ENCODE results near the gene FOSL2. TPM values are rescaled to one million over a fixed set of nuclear protein-coding genes. Genes with fewer than 3 reads are reported as not detected.

Gene FOSL2
- total RNA-seq, 2 donors from 2014 or later: 1.4 to 3.8 TPM

DNA sequence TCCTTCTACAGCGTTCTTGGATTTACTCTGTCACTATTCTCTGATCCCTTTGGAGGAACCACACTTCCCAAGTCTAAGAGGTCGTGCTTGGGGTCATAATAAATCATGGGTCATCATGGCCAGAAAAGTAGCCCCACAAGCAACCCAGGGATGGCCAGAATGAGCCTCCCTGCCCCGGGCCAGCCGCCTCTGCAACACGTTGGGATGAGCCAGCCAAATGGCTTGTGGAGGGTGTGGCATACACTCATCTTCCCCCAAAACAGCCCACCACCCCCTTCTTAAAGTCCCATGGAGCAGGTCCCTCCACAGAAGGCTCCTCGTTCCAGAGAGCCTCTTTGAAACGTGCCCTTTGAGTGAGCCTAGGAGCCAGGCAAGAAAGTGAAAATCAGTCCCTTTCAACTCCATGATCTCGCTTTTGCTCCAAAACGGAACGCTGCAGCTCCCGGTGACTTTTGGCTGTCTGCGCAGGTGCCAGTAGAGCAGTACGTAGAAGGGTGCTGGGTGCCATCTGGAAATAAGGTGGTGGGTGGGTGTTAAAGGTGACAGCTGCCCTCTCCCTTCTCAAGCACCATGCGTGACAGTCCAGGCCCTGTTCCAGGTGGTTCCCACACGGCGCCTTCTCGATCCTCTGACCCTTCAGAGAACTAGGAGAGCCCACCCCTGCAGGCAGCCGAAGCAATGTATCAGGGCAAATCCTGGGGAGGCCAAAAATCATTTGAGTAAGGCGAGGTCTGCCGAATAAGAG lies 48.5 kb upstream of the FOSL2 start:
- Mint-ChIP-seq H3K27me3 (ENCODE audit: insufficient read depth) (no peaks in the 10 kb centered on the region), H3K4me1 (peaks cover 14% of the 10 kb centered on the region), H3K4me3 (no peak overlapping the region), H3K9me3 (no peaks in the 10 kb centered on the region), H3K27ac (no peak overlapping the region), H3K36me3 (ENCODE audit: low read depth) (no peaks in the 10 kb centered on the region)
- H3K27ac ChIP-seq (ENCODE audit: low read depth, low read length): no peak overlapping the region
- no peak overlapping the region for H3K9ac ChIP-seq (ENCODE audit: extremely low read depth, low read length, poor library complexity, severe bottlenecking)
- TF ChIP-seq, protein P1, sequence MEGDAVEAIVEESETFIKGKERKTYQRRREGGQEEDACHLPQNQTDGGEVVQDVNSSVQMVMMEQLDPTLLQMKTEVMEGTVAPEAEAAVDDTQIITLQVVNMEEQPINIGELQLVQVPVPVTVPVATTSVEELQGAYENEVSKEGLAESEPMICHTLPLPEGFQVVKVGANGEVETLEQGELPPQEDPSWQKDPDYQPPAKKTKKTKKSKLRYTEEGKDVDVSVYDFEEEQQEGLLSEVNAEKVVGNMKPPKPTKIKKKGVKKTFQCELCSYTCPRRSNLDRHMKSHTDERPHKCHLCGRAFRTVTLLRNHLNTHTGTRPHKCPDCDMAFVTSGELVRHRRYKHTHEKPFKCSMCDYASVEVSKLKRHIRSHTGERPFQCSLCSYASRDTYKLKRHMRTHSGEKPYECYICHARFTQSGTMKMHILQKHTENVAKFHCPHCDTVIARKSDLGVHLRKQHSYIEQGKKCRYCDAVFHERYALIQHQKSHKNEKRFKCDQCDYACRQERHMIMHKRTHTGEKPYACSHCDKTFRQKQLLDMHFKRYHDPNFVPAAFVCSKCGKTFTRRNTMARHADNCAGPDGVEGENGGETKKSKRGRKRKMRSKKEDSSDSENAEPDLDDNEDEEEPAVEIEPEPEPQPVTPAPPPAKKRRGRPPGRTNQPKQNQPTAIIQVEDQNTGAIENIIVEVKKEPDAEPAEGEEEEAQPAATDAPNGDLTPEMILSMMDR (conservative IDR thresholded peaks at IDR 0.05): no peak
- 90 to 96% methylated on average over 16 to 20 of the region's 20 CpGs for WGBS, 2 experiments (ENCODE audit: insufficient coverage in 1 of 2, insufficient read length in 1 of 2)
- H3K4me3 ChIP-seq (ENCODE audit: low read length): no peak overlapping the region
- no peaks in the 10 kb centered on the region for H3K27me3 ChIP-seq (ENCODE audit: control insufficient read depth, insufficient read depth, low read length, poor library complexity, severe bottlenecking)
- no peak for DNase-seq
- H3K9me3 ChIP-seq (ENCODE audit: control insufficient read depth, low read length): no peaks in the 10 kb centered on the region
- peaks cover under 1% of the 10 kb centered on the region for H3K4me1 ChIP-seq (ENCODE audit: control insufficient read depth, insufficient read depth, low read length)
- no peaks in the 10 kb centered on the region for H3K36me3 ChIP-seq (ENCODE audit: control insufficient read depth, insufficient read depth, low read length)

DNA sequence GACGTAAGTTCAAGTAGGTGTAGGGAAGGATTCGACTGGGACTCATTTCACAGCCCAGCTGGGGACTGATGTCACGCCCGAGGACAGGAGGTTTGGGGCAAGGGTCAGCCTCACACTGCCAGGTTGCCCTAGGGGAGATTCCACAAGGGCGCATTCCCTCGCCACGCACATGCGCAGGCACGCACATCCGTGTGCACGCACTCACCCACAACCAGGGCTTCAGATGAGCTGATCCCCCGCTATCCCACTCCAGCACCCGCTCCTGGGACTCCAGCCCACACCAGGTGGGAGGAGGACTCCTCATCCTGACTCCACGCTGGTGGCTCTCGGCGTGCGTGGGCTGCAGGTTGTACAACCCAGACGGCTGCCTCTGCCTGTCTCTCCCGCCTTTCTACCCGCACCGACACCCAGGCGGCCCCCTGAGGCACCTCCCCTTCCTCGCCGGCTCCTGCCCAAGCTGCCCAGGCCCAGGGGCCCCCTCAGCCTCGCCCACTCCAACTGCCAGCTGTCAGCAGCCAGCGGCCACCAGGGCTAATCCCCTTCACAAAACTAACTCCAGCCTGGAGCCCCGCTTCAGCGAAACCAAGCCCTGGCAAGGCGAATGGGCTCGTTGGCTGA lies 47.8 kb upstream of the FOSL2 start:
- Histone ChIP-seq H3K36me3 (ENCODE audit: control insufficient read depth, insufficient read depth, low read length) (no peaks in the 10 kb centered on the region), H3K4me1 (ENCODE audit: control insufficient read depth, insufficient read depth, low read length) (no peaks in the 10 kb centered on the region), H3K9ac (ENCODE audit: extremely low read depth, low read length, poor library complexity, severe bottlenecking) (no peak overlapping the region), H3K4me3 (ENCODE audit: low read length) (no peak overlapping the region), H3K9me3 (ENCODE audit: control insufficient read depth, low read length) (no peaks in the 10 kb centered on the region), H3K27me3 (ENCODE audit: control insufficient read depth, insufficient read depth, low read length, poor library complexity, severe bottlenecking) (no peaks in the 10 kb centered on the region), H3K27ac (ENCODE audit: low read depth, low read length) (no peak overlapping the region)
- no peak for DNase-seq
- H3K27me3 Mint-ChIP-seq (ENCODE audit: insufficient read depth): no peaks in the 10 kb centered on the region
- H3K4me3 Mint-ChIP-seq: no peak overlapping the region
- TF ChIP-seq, protein P1 (conservative IDR thresholded peaks at IDR 0.05): no peak
- H3K9me3 Mint-ChIP-seq: no peaks in the 10 kb centered on the region
- peaks cover 12% of the 10 kb centered on the region for H3K4me1 Mint-ChIP-seq
- WGBS, 2 experiments (ENCODE audit: insufficient coverage in 1 of 2, insufficient read length in 1 of 2): 91% methylated on average over 15 to 30 of the region's 30 CpGs
- H3K36me3 Mint-ChIP-seq (ENCODE audit: low read depth): no peaks in the 10 kb centered on the region
- no peak overlapping the region for H3K27ac Mint-ChIP-seq

- Histone ChIP-seq H3K4me1 (ENCODE audit: control insufficient read depth, insufficient read depth, low read length) (no peaks in the 10 kb centered on the region), H3K27ac (ENCODE audit: low read depth, low read length) (no peak overlapping the region), H3K9me3 (ENCODE audit: control insufficient read depth, low read length) (no peaks in the 10 kb centered on the region), H3K27me3 (ENCODE audit: control insufficient read depth, insufficient read depth, low read length, poor library complexity, severe bottlenecking) (no peaks in the 10 kb centered on the region), H3K9ac (ENCODE audit: extremely low read depth, low read length, poor library complexity, severe bottlenecking) (no peak overlapping the region), H3K4me3 (ENCODE audit: low read length) (no peak overlapping the region), H3K36me3 (ENCODE audit: control insufficient read depth, insufficient read depth, low read length) (no peaks in the 10 kb centered on the region)
- Mint-ChIP-seq H3K4me1 (peaks cover 12% of the 10 kb centered on the region), H3K27ac (no peak overlapping the region), H3K4me3 (no peak overlapping the region), H3K9me3 (no peaks in the 10 kb centered on the region), H3K27me3 (ENCODE audit: insufficient read depth) (no peaks in the 10 kb centered on the region), H3K36me3 (ENCODE audit: low read depth) (no peaks in the 10 kb centered on the region)
- no peak for DNase-seq
- TF ChIP-seq, protein P1 (conservative IDR thresholded peaks at IDR 0.05): no peak
- WGBS, 2 experiments (ENCODE audit: insufficient coverage in 1 of 2, insufficient read length in 1 of 2): 93 to 98% methylated on average over 5 to 8 of the region's 8 CpGs
These were observed 47.0 kb upstream of the FOSL2 start for GRCh38 chr2:28345619-28346018.

All from endodermal cell (in vitro differentiated cells).